NB4 (cell line): ENCODE data around the gene BSCL2.
A peak's percentile ranks its signal among the peaks of the same experiment; 100 is the strongest.

Experiments used
- DNase-seq: peaks from one replicate; pipeline ENCODE4 v3.0.0; 2010; ENCODE audit warnings: low read depth
- H3K4me3 ChIP-seq: one replicate; pipeline ENCODE4 v1.5.1; 2011; ENCODE audit warnings: mild to moderate bottlenecking, low read depth, low read length, moderate library complexity
- CTCF ChIP-seq: IDR thresholded peaks from one replicate; pipeline ENCODE4 v1.5.1; 2012; ENCODE audit warnings: low read depth, low read length
- MAX ChIP-seq: IDR thresholded peaks from 2 replicates; pipeline ENCODE4 v1.6.1; 2011; ENCODE audit warnings: low read depth, low read length
- MYC ChIP-seq: IDR thresholded peaks from 2 replicates; pipeline ENCODE4 v1.6.1; 2011; ENCODE audit warnings: low read depth, low read length
- POLR2A ChIP-seq: IDR thresholded peaks from 2 replicates; pipeline ENCODE4 v1.6.1; 2011; ENCODE audit warnings: mild to moderate bottlenecking; ENCODE audit not compliant: insufficient read length; ENCODE audit errors: extremely low read depth

The BSCL2 gene

DNA sequence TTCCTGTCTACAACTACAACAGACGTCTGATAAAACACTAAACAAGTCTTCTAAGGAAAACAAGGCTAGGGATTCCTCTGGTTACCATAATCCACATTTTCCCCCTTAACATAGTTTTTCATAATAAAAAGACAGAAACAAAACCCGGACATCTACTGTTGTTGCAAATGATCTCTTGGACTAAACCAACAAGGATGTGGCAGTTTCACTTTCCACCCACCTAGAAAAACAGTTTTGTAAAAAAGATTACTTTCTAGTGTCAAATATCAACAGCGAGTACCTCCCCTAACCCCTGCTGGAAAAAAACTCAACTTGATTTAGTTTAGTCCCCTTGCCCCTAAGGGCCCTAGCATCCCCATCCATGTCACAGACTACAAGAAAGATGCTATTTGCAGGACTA, 5.6 kb upstream of the BSCL2 start:
- no peak overlapping the region for H3K4me3 ChIP-seq
- no peak for DNase-seq
- TF ChIP-seq POLR2A (no peak), CTCF (no peak), MYC (no peak), MAX (no peak)

- H3K4me3 ChIP-seq = no peak overlapping the region
- TF ChIP-seq POLR2A = no peak
- no peak for TF ChIP-seq CTCF
- no peak for TF ChIP-seq MYC
- no peak for DNase-seq
Measured at GRCh38 chr11:62712276-62712812, 5.1 kb upstream of the BSCL2 start.

- peak; percentile 27 for DNase-seq
- TF ChIP-seq POLR2A = no peak
- TF ChIP-seq MAX = no peak
- TF ChIP-seq MYC = no peak
- TF ChIP-seq CTCF = no peak
- no peak overlapping the region for H3K4me3 ChIP-seq
Measured at GRCh38 chr11:62710001-62710345, 2.7 kb upstream of the BSCL2 start.

GRCh38 chr11:62709247-62710000, 2.2 kb upstream of the BSCL2 start:
- TF ChIP-seq CTCF (no peak), MYC (no peak), MAX (no peak), POLR2A (no peak)
- H3K4me3 ChIP-seq = no peak overlapping the region

GRCh38 chr11:62708793-62709192, 1.6 kb upstream of the BSCL2 start:
- TF ChIP-seq POLR2A = no peak
- TF ChIP-seq MAX = no peak
- no peak for TF ChIP-seq CTCF
- TF ChIP-seq MYC = no peak
- H3K4me3 ChIP-seq = no peak overlapping the region
- no peak for DNase-seq

More at GRCh38 chr11:62709247-62710000, 2.2 kb upstream of the BSCL2 start:
- peak; percentile 93 for DNase-seq

GRCh38 chr11:62708392-62708791, 1.2 kb upstream of the BSCL2 start:
- no peak overlapping the region for H3K4me3 ChIP-seq
- TF ChIP-seq POLR2A = peak; percentile 4
- TF ChIP-seq CTCF = no peak
- DNase-seq = no peak
